Stimulated activated naive CD8-positive, alpha-beta T cell treated with anti-CD3 and anti-CD28 coated beads, Interleukin-15, amount 100 ng/mL, for 72 hours (primary cell): Measurements from ENCODE around the gene POPDC3.
"Not testable (repeated sequence)": the region's sequence is repeated elsewhere in the genome, so short reads cannot be mapped to it uniquely, and the experiment has no call there.

Experiments used
- ATAC-seq: fragments of 150-1000 bp; cut with Tn5 transposase; 2 replicates; pipeline ENCODE4 v1.10.0; 2021; ENCODE audit warnings: mild to moderate bottlenecking, moderate library complexity
- DNase-seq, 2 donors: peaks; one replicate each; pipeline ENCODE4 v3.0.0; 2021 to 2022
- H3K27ac Mint-ChIP-seq, 2 donors: one replicate each; pipeline ENCODE4 v1.8.0; 2022; ENCODE audit warnings: mild to moderate bottlenecking in 2 of 2, mixed read lengths in 2 of 2, moderate library complexity in 2 of 2
- H3K27me3 Mint-ChIP-seq: one replicate; pipeline ENCODE4 v1.8.0; 2022; ENCODE audit warnings: mixed read lengths
- H3K4me1 Mint-ChIP-seq: one replicate; pipeline ENCODE4 v1.8.0; 2022; ENCODE audit warnings: mild to moderate bottlenecking, mixed read lengths
- H3K4me3 Mint-ChIP-seq, 2 donors: one replicate each; pipeline ENCODE4 v1.8.0; 2022; ENCODE audit warnings: mild to moderate bottlenecking in 2 of 2, mixed read lengths in 2 of 2, moderate library complexity in 1 of 2
- H3K9me3 Mint-ChIP-seq, 2 donors: one replicate each; pipeline ENCODE4 v1.8.0; 2022; ENCODE audit warnings: mixed read lengths in 2 of 2

The POPDC3 gene

DNA sequence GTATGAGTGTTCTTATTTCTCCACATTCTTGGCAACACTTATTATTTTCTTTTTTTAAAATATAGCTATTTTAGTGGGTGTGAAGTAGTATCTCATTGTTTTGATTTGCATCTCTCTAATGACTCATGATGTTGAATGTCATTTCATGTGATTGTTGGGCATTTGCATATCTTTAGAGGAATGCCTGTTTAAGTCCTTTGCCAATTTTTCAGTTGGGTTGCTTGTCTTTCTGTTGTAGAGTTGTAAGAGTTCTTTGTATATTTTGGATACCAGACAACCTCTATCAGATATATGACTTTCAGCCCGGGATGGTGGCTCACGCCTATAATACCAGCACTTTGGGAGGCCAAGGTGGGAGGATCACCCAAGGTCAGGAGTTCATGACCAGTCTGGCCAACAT is 5.1 kb upstream of the POPDC3 start:
- no peak for ATAC-seq
- Mint-ChIP-seq H3K27ac (no peak overlapping the region), H3K9me3 (no peaks in the 10 kb centered on the region), H3K4me3 (no peak overlapping the region), H3K27me3 (peaks cover 64% of the 10 kb centered on the region), H3K4me1 (peaks cover 5% of the 10 kb centered on the region)
- DNase-seq: no peak

DNA sequence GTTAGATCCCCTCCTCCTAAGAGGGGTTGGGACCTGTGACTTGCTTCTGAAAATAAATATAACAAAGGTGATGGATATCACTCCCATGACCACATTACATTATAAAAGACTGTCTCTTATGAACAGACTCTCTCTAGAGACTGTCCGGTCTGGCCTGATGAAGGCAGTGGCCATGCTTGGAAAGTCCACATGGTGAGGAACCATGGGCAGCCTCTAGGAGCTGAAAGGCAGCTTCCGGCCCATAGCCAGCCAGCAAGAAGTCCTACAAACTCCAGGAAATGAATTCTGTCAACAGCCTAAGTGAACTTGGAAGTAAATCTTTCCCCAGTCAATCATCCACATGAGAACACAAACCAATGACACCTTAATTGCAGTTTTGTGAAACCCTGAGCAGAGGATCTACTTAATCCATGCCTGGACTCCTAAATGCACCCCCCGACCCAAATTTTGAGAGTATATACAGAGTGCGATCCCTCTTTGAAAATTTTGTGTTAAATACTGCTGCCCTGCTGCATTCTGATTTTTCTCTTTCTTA is 2.2 kb upstream of the POPDC3 start:
- no peaks in the 10 kb centered on the region for H3K9me3 Mint-ChIP-seq
- H3K4me1 Mint-ChIP-seq: peaks cover 6% of the 10 kb centered on the region
- ATAC-seq (no peak), DNase-seq (no peak)
- H3K27me3 Mint-ChIP-seq: peaks cover 80% of the 10 kb centered on the region
- H3K27ac Mint-ChIP-seq: no peak overlapping the region
- no peak overlapping the region for H3K4me3 Mint-ChIP-seq

DNA sequence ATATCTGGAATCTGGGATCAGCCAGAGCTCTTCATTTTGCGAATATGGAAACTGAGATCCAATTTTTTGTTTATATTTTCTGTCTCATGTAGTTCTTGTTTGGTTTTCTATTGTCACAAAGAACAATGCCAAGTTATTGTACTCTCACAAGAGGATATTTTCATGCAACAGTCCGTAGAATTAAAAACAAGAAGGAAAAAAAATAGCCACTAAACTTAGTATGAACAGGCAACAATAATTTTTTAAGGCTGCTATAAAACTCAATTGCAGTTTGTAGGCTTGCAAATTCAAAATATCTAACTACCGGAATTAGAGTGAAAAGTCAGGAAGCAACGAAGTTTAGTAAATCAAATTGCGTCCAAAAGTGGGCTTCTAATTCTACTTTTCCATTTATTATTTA is 1.2 kb downstream of the POPDC3 start:
- DNase-seq (no peak), ATAC-seq (no peak)
- Mint-ChIP-seq H3K27ac (no peak overlapping the region), H3K4me1 (peaks cover 6% of the 10 kb centered on the region), H3K27me3 (peaks cover 65% of the 10 kb centered on the region), H3K4me3 (no peak overlapping the region), H3K9me3 (no peaks in the 10 kb centered on the region)

DNA sequence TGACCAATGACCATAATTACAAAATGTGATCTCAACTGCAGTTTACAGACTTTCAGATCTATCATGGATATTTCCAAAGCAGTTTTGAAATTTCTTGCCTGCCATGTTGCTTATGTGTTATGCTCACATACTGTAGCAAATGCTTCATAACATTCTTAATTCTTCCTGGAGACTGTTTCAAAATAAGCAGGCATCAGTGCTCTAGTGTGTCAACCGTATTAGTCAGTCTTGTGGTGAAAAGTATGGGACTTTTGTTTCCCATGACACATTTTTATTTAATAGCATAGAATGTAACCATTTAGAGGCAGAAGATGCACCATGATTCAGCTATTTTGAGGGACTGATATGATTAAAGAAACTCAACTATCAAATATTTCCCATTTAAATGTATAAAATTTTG is 1.7 kb downstream of the POPDC3 start:
- DNase-seq: no peak
- ATAC-seq: no peak
- Mint-ChIP-seq H3K4me3 (no peak overlapping the region), H3K4me1 (peaks cover 6% of the 10 kb centered on the region), H3K27me3 (peaks cover 65% of the 10 kb centered on the region), H3K9me3 (no peaks in the 10 kb centered on the region), H3K27ac (no peak overlapping the region)

DNA sequence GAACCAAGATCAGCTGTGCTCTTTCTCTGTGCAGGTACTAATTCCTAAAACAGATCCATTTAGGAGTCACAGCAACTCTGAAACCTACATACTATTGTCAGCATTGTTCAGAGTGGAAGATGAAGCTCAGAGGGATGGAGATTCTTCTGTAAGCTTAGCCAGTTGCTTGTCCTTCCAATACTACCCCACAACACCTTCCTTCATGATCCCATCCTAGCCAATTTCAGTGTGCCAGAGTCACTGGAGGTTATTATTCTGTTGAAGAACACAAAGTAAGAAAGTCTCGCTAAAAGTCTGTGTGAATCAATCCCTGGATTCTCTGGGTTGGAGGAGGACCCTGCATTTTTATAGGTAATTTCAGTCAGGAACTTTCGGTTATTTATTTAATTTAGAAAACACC is 2.3 kb downstream of the POPDC3 start:
- no peak for DNase-seq
- H3K27ac Mint-ChIP-seq: no peak overlapping the region
- peaks cover 59% of the 10 kb centered on the region for H3K27me3 Mint-ChIP-seq
- H3K4me3 Mint-ChIP-seq: no peak overlapping the region
- ATAC-seq: no peak
- peaks cover 6% of the 10 kb centered on the region for H3K4me1 Mint-ChIP-seq
- no peaks in the 10 kb centered on the region for H3K9me3 Mint-ChIP-seq

DNA sequence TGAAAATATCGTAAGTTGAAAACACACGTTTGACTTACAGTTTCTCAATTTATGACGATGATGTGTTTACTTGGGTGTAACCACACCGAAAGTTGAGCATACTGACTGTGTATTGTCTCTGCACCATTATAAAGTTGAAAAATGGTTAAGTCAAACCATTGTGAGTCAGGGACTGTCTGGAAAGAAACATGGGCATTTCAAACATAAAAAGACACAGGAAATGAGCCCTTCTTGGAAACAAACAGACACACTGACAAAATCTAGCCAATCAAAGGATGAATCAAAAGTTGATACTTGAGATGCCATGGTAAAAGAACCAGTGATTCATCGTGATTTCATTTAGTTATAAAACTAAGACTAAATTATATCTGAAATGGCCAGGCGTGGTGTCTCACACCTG is 5.3 kb downstream of the POPDC3 start:
- H3K9me3 Mint-ChIP-seq: no peaks in the 10 kb centered on the region
- H3K4me3 Mint-ChIP-seq: no peak overlapping the region
- H3K27ac Mint-ChIP-seq: no peak overlapping the region
- ATAC-seq: no peak
- peaks cover 42% of the 10 kb centered on the region for H3K27me3 Mint-ChIP-seq
- no peaks in the 10 kb centered on the region for H3K4me1 Mint-ChIP-seq
- DNase-seq: no peak

DNA sequence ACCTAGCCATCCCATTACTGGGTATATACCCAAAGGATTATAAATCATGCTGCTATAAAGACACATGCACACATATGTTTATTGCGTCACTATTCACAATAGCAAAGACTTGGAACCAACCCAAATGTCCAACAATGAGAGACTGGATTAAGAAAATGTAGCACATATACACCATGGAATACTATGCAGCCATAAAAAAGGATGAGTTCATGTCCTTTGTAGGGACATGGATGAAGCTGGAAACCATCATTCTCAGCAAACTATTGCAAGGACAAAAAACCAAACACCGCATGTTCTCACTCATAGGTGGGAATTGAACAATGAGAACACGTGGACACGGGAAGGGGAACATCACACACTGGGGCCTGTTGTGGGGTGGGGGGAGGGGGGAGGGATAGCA is 7.3 kb downstream of the POPDC3 start:
- H3K27ac Mint-ChIP-seq, H3K9me3 Mint-ChIP-seq, DNase-seq, H3K4me3 Mint-ChIP-seq, H3K4me1 Mint-ChIP-seq, ATAC-seq: not testable (repeated sequence)
- H3K27me3 Mint-ChIP-seq: peaks cover 35% of the 10 kb centered on the region

DNA sequence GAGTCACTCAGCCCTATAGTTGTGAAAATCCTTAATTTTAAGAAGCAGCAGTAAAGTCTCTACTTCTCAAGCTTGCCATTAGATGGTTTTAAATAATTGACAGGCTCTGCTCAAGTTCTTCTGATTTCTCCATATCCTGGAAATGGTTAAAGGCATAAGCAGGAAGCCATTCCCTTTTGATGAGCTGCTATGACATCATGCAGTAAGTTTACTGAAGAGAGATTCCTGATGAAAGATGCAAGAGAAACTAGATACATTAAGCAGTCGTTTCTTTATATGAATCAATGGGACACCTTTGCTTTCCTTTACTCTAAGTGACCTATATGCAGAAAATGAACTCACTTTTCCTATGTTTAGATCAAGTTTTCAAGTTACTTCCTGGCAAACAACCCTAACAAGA is 9.8 kb downstream of the POPDC3 start:
- no peak overlapping the region for H3K27ac Mint-ChIP-seq
- peaks cover 47% of the 10 kb centered on the region for H3K27me3 Mint-ChIP-seq
- DNase-seq (no peak), ATAC-seq (no peak)
- no peak overlapping the region for H3K4me3 Mint-ChIP-seq
- H3K4me1 Mint-ChIP-seq: no peaks in the 10 kb centered on the region
- H3K9me3 Mint-ChIP-seq: no peaks in the 10 kb centered on the region

DNA sequence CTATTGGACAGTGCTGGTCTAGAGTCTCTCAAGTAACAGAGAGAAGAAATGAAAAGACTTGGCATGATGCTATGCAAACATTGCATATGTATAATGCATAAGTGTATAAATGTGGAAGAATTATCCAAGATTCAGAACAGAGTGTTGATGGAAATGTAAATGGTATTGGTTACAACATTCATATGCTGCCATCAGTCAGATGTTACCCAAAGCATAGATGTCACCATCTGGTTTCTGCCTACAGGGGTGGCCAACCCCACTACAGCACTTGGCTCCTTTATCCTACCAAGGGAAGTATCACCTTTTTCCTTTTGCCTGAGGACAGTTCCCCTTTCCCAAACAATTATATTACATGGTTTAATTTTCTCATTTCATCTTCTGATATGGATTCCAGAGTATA is 11.9 kb downstream of the POPDC3 start:
- DNase-seq: no peak
- Mint-ChIP-seq H3K4me3 (no peak overlapping the region), H3K4me1 (no peaks in the 10 kb centered on the region), H3K27ac (no peak overlapping the region), H3K9me3 (no peaks in the 10 kb centered on the region), H3K27me3 (peaks cover 45% of the 10 kb centered on the region)
- ATAC-seq: no peak

DNA sequence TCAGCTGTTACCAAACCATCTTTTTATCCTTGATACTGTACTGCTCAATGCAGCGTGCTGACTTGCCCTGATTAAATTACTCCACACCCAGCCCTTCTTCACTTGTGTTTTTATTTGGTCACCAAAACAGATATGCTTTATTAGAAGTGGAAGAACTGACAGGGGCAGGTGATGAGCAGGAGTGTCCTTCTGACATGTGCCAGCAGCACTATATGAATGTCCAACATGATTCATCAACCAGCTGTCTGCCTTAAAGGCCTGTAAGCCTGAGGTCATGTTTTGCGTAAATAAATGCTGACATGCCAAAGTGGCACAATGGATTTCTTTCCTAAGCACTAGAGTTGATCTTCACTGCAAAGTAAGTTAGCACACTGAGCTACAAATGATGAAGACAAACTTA is 15.4 kb downstream of the POPDC3 start:
- no peak for DNase-seq
- peaks cover 43% of the 10 kb centered on the region for H3K27me3 Mint-ChIP-seq
- no peaks in the 10 kb centered on the region for H3K9me3 Mint-ChIP-seq
- no peak overlapping the region for H3K4me3 Mint-ChIP-seq
- no peak overlapping the region for H3K27ac Mint-ChIP-seq
- no peak for ATAC-seq
- no peaks in the 10 kb centered on the region for H3K4me1 Mint-ChIP-seq

DNA sequence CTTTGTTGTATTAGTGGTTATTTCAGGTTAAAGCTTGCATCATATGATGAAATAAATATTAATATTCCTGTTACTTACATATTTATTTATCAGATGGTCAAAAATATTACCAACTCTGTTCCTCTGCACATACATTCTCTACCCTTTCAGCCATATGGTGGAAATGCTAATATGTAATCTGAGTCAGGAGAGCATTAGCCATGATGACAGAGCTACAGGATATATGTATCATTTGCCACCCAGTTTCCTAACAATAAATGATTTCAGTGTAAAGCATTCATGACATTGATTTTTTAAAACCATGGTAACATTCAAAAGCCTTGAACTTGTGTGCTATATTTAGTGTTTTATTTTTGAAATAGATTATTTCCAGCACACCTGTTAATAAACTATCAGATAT is 16.6 kb downstream of the POPDC3 start:
- no peak for DNase-seq
- no peak for ATAC-seq
- Mint-ChIP-seq H3K27me3 (peaks cover 36% of the 10 kb centered on the region), H3K4me1 (no peaks in the 10 kb centered on the region), H3K27ac (no peak overlapping the region), H3K4me3 (no peak overlapping the region), H3K9me3 (no peaks in the 10 kb centered on the region)

DNA sequence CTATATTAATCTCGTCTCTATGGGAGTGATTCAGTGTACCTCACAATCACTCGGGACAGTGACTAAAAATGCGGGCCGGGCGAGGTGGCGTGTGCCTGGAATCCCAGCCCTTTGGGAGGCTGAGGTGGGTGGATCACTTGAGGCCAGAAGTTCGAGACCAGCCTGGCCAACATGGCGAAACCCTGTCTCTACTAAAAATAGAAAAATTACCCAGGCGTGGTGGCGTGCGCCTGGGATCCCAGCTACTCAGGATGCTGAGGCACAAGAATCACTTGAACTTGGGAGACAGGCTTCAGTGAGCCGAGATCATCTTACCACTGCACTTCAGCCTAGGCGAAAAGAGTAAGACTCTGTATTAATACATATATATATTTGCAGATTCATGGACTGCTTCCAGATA is 17.4 kb downstream of the POPDC3 start:
- DNase-seq: no peak
- no peaks in the 10 kb centered on the region for H3K4me1 Mint-ChIP-seq
- ATAC-seq: no peak
- no peak overlapping the region for H3K27ac Mint-ChIP-seq
- H3K4me3 Mint-ChIP-seq: no peak overlapping the region
- H3K9me3 Mint-ChIP-seq: no peaks in the 10 kb centered on the region
- H3K27me3 Mint-ChIP-seq: peaks cover 30% of the 10 kb centered on the region

DNA sequence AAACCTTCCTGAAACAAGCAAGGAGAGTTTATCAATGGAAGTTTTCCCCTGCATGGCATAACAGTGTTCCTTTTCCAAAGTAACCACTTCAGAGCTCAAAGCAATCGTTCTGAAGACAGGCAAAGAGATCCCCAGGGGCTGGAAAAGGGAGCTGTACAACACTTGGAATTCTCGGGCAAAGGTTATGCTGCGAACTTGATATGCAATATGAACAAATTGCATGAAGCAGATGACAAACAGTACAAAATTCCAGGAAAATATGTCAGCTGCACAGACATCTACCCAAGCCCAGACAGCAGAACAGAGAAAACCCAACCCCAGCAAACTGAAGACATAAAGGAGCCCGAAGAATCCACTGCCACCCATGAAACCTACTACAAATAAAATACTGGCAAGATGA is 18.4 kb downstream of the POPDC3 start:
- Mint-ChIP-seq H3K27me3 (peaks cover 22% of the 10 kb centered on the region), H3K4me3 (no peak overlapping the region), H3K4me1 (no peaks in the 10 kb centered on the region), H3K27ac (no peak overlapping the region), H3K9me3 (no peaks in the 10 kb centered on the region)
- ATAC-seq (no peak), DNase-seq (no peak)

DNA sequence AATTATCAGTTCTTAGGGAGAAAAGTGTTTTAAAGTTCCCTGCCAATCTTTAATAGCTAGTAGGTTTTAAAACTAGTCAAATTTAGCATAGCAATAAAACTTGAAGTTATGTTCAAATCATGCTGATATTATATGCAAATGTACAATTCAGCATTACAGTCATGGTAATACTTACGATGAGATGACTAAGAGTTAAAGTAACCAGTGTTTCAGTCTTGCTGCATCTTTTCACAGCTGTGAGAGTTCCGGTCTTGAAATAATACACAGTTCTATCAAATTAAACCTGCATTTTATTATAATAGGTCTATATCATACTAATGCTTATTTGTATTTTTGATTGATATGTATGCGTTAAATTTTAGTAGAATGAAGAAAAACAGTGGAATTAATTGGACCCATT is 26.1 kb downstream of the POPDC3 start:
- DNase-seq (no peak), ATAC-seq (no peak)
- H3K27me3 Mint-ChIP-seq: peaks cover 6% of the 10 kb centered on the region
- H3K9me3 Mint-ChIP-seq: no peaks in the 10 kb centered on the region
- no peak overlapping the region for H3K27ac Mint-ChIP-seq
- H3K4me1 Mint-ChIP-seq: no peaks in the 10 kb centered on the region
- no peak overlapping the region for H3K4me3 Mint-ChIP-seq

DNA sequence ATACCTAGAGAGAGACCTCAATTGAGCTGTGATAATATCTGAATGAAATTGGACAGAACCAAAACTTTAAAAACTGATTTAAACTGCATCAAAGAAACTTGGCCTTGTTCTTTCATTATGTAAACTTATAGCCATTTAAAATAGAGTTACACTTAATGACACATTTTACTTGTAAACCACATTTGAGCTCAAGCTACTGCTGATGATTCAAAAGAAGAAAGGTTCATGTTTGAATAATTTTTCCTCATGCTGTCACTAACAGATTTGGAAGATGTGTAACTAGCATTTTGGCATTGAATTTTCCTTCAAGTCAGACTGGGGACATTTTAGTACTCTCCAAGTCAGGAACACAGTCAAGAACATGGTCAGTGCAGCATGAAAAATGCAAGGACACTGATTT is 26.9 kb downstream of the POPDC3 start:
- Mint-ChIP-seq H3K27ac (no peak overlapping the region), H3K4me3 (no peak overlapping the region), H3K27me3 (peaks cover 6% of the 10 kb centered on the region), H3K9me3 (no peaks in the 10 kb centered on the region), H3K4me1 (no peaks in the 10 kb centered on the region)
- ATAC-seq: no peak
- no peak for DNase-seq

DNA sequence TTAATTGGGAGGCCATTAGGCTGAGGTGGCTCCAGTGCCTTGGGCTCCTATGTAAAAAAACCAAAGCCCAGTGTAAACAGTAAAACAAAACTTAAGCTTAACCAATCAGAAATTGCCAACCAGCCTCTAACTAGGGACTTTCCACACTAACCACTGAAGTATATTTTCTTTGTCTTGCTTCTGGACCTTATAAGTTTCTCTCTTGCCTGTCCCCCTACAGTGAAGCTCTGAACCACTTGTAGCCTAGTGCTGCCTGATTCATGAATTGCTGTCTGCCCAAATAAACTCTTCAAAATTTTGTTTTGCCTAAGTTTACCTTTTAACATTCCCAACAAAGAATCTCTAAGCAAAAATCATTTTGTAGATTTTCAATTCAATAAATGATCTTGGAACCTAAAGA is 28.2 kb downstream of the POPDC3 start:
- Mint-ChIP-seq H3K4me1 (no peaks in the 10 kb centered on the region), H3K27ac (no peak overlapping the region), H3K9me3 (no peaks in the 10 kb centered on the region), H3K4me3 (no peak overlapping the region), H3K27me3 (peaks cover 6% of the 10 kb centered on the region)
- no peak for DNase-seq
- ATAC-seq: no peak

DNA sequence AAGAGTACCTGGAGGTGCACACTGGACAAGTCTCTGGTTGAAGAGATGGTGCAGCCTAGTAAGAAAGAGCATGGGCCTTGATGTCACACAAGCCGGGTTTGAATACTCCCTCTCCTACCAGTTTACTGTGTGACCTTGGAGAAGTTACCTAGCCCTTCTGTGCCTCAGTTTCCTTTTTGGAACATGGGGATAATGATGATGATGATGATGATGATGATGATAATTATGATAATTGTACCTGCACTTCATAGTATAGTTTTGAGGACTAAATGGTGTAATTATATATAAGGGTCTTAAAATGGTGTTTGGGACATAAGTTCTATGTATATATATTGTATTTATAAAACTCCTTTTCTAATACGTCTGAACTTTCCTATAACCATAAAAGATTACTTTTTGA is 41.7 kb downstream of the POPDC3 start:
- H3K27me3 Mint-ChIP-seq: peaks cover 71% of the 10 kb centered on the region
- H3K9me3 Mint-ChIP-seq: no peaks in the 10 kb centered on the region

More for the DNA sequence above, 41.7 kb downstream of the POPDC3 start:
- ATAC-seq (no peak), DNase-seq (no peak)
- Mint-ChIP-seq H3K4me3 (no peak overlapping the region), H3K27ac (no peak overlapping the region), H3K4me1 (peaks cover 18% of the 10 kb centered on the region)
